K562 (cell line): ENCODE measurements around the gene CSF2RB. TPM values are rescaled to one million over a fixed set of nuclear protein-coding genes. Genes with fewer than 3 reads are reported as not detected.

Source experiments
- ATAC-seq: fragments of 200-7000 bp; cut with Tn5 transposase; 3 replicates; pipeline ENCODE4 v1.9.1; 2020; ENCODE audit warnings: moderate library complexity
- BruUV-seq: library from RNA; stranded (reverse); fragments of 400-500 nt; replicated peaks from 2 replicates; lab custom pipeline; 2021; lab: Mats Ljungman, UMichigan
- CTCF ChIA-PET: fragments of 300-600 bp; formaldehyde crosslinking; extraction: SDS; loops from one replicate; lab custom pipeline; 2021; ENCODE audit warnings: low intra/inter-chr PET ratio; lab: Yijun Ruan, JAX
- POLR2A ChIA-PET: fragments of 300-600, 350-650 bp; sonication (Branson Sonifier 250); formaldehyde crosslinking; extraction: SDS; loops from one replicate; lab custom pipeline; 2021; ENCODE audit warnings: antibody characterized with exemption, inconsistent platforms; lab: Yijun Ruan, JAX
- DNase-seq, 4 experiments: peaks; one replicate each; pipeline versions ENCODE4 v3.0.0 to v3.0.0-alpha.2; 2011 to 2018; ENCODE audit warnings: low spot score in 3 of 4, mixed read lengths in 3 of 4; ENCODE audit errors: extremely low read depth in 1 of 4
- FAIRE-seq: peaks from 2 replicates; lab custom pipeline; 2011; peaks lifted over from hg19 to GRCh38; lab: Jason Lieb, UNC
- H2AFZ ChIP-seq: 2 replicates; pipeline ENCODE4 v1.6.0; 2011; ENCODE audit warnings: low read depth, low read length, control low read depth, inconsistent platforms
- H3K27ac ChIP-seq: fragments of 200-600 bp; 3 replicates; pipeline ENCODE4 v1.8.0; 2011; ENCODE audit warnings: low read depth, mild to moderate bottlenecking, control low read depth, inconsistent platforms, low read length, moderate library complexity, mixed read lengths; ENCODE audit errors: extremely low read depth
- H3K27me3 ChIP-seq, 2 experiments: fragments of 300-600 bp in 1 of 2; 2 replicates in 1 of 2; 3 replicates in 1 of 2; pipeline versions ENCODE4 v1.6.0 to v1.8.0; 2011; ENCODE audit warnings: inconsistent platforms in 2 of 2, low read length in 2 of 2, mild to moderate bottlenecking in 1 of 2, mixed read lengths in 1 of 2, moderate library complexity in 1 of 2; ENCODE audit not compliant: control insufficient read depth in 2 of 2, insufficient read depth in 2 of 2
- H3K36me3 ChIP-seq: fragments of 300-600 bp; 3 replicates; pipeline ENCODE4 v1.8.0; 2011; ENCODE audit warnings: mild to moderate bottlenecking, low read length, inconsistent platforms; ENCODE audit not compliant: control insufficient read depth, insufficient read depth
- H3K4me1 ChIP-seq, 2 experiments: fragments of 200-600 bp in 1 of 2; replicated peaks in 1 of 2; 2 replicates in 1 of 2; 3 replicates in 1 of 2; pipeline versions ENCODE4 v1.5.1 to v1.8.0; 2011; ENCODE audit warnings: inconsistent platforms in 2 of 2, low read length in 2 of 2, mild to moderate bottlenecking in 1 of 2, mixed read lengths in 1 of 2, moderate library complexity in 1 of 2; ENCODE audit not compliant: control insufficient read depth in 2 of 2, insufficient read depth in 2 of 2
- H3K4me2 ChIP-seq: 2 replicates; pipeline ENCODE4 v1.6.1; 2011; ENCODE audit warnings: low read length, control low read depth, inconsistent platforms, mixed read lengths; ENCODE audit not compliant: insufficient read depth
- H3K4me3 ChIP-seq: fragments of 200-600 bp; sonication (generic), shearing (Covaris generic); 2 replicates; pipeline ENCODE4 v1.5.1; 2016; ENCODE audit warnings: control low read depth, inconsistent platforms
- H3K79me2 ChIP-seq: fragments of 200-600 bp; 3 replicates; pipeline ENCODE4 v1.8.0; 2011; ENCODE audit warnings: low read length, inconsistent platforms; ENCODE audit not compliant: control insufficient read depth, insufficient read depth
- H3K9ac ChIP-seq, 2 experiments: 2 replicates each; pipeline versions ENCODE4 v1.6.0 to v1.6.1; 2011; ENCODE audit warnings: low read depth in 2 of 2, low read length in 2 of 2, control low read depth in 1 of 2, inconsistent platforms in 1 of 2, mild to moderate bottlenecking in 1 of 2, mixed read lengths in 1 of 2; ENCODE audit not compliant: insufficient read depth in 1 of 2
- H3K9me1 ChIP-seq: one replicate; pipeline ENCODE4 v1.6.0; 2011; ENCODE audit warnings: inconsistent platforms, mild to moderate bottlenecking, low read length, moderate library complexity; ENCODE audit not compliant: control insufficient read depth, insufficient read depth
- H3K9me3 ChIP-seq: replicated peaks from 2 replicates; pipeline ENCODE4 v1.5.1; 2011; ENCODE audit warnings: low read depth, low read length, inconsistent platforms; ENCODE audit not compliant: control insufficient read depth, insufficient read depth
- H4K20me1 ChIP-seq: replicated peaks from 2 replicates; pipeline ENCODE4 v1.6.1; 2011; ENCODE audit warnings: low read length, inconsistent platforms, mixed read lengths; ENCODE audit not compliant: control insufficient read depth, insufficient read depth
- CREB1 ChIP-seq, 2 experiments: sonication (generic) in 1 of 2; formaldehyde crosslinking in 1 of 2; IDR thresholded peaks; 2 replicates each; pipeline versions ENCODE4 v1.6.1 to v1.8.0; 2012 to 2022; ENCODE audit warnings: inconsistent platforms in 1 of 2, mild to moderate bottlenecking in 1 of 2, missing genetic modification reagents in 1 of 2, moderate library complexity in 1 of 2
- JUNB ChIP-seq: fragments of 450-650 bp; formaldehyde crosslinking; conservative IDR thresholded peaks from 2 replicates; pipeline ENCODE4 v1.4.0; 2020; ENCODE audit warnings: mild to moderate bottlenecking
- RUNX1 ChIP-seq: sonication (generic); IDR thresholded peaks from 2 replicates; pipeline ENCODE4 v1.6.1; 2016; ENCODE audit warnings: antibody characterized with exemption, low read depth
- TFAP4 ChIP-seq: sonication (generic); formaldehyde crosslinking; IDR thresholded peaks from 2 replicates; pipeline ENCODE4 v1.8.0; 2022; ENCODE audit warnings: missing genetic modification reagents, mild to moderate bottlenecking, moderate library complexity, borderline replicate concordance
- ZNF12 ChIP-seq: sonication (generic); formaldehyde crosslinking; IDR thresholded peaks from 2 replicates; pipeline ENCODE4 v1.4.0; 2020; ENCODE audit warnings: mild to moderate bottlenecking, missing genetic modification reagents
- ZNF143 ChIP-seq: sonication (generic); formaldehyde crosslinking; IDR thresholded peaks from 2 replicates; pipeline ENCODE4 v1.9.0; 2022; ENCODE audit warnings: mild to moderate bottlenecking, missing genetic modification reagents
- ZNF3 ChIP-seq: fragments of 250-450 bp; sonication (Bioruptor Pico); IDR thresholded peaks from 2 replicates; pipeline ENCODE4 v1.5.0; 2021; ENCODE audit warnings: mild to moderate bottlenecking, moderate library complexity
- ZNF75A ChIP-seq: fragments of 450-650 bp; formaldehyde crosslinking; IDR thresholded peaks from 2 replicates; pipeline ENCODE4 v1.4.0; 2020; ENCODE audit warnings: mild to moderate bottlenecking
- ZNF780A ChIP-seq: fragments of 250-450 bp; sonication (Bioruptor Pico); IDR thresholded peaks from 2 replicates; pipeline ENCODE4 v1.5.0; 2021; ENCODE audit warnings: mild to moderate bottlenecking
- WGBS: fragments of 100-300 bp; shearing (Covaris generic); methylation state at CpG from one replicate; pipeline ENCODE4 v1.1.6; 2016; ENCODE audit warnings: low coverage, mixed read lengths; ENCODE audit not compliant: insufficient coverage; ENCODE audit errors: missing lambda C conversion rate; 5-methylcytosine and 5-hydroxymethylcytosine counted together
- in situ Hi-C: fragments of 300-500 bp; cut with MboI; formaldehyde crosslinking; loops from 4 replicates; pipeline ENCODE4 v1.15.0; 2018; ENCODE audit warnings: inconsistent platforms, mixed read lengths
- intact Hi-C: fragments of 100-400 bp; cut with micrococcal nuclease; formaldehyde crosslinking; loops from 2 replicates; pipeline ENCODE4 v1.14.2; 2022
- polyA plus RNA-seq, 8 experiments: library from polyadenylated mRNA; depleted of rRNA in 4 of 8; stranded (reverse) in 5 of 8; unstranded in 3 of 8; fragments of >200 nt; fragmentation: Nextera tagmentation in 2 of 8; fragmentation: Illumina TruSeq in 1 of 8; extraction: Ambion mirVana in 2 of 8; extraction: Trizol in 1 of 8; gene quantifications; 2 replicates each; pipeline versions ENCODE4 v1.2.1 to v1.2.3, GENCODE V29; 2011 to 2014; ENCODE audit warnings: inconsistent platforms in 1 of 8, missing spikeins in 1 of 8
- total RNA-seq, 7 experiments: library from RNA; depleted of rRNA in 6 of 7; stranded (reverse); fragments of >200 nt in 6 of 7; fragmentation: Illumina TruSeq in 2 of 7; extraction: Trizol in 2 of 7; gene quantifications; 2 replicates each; pipeline versions ENCODE4 v1.2.1 to v1.2.3, GENCODE V29; 2011 to 2021; ENCODE audit warnings: low replicate concordance in 1 of 7
- TF ChIP-seq, protein P1 (sequence below): fragments of 450-650 bp; IDR thresholded peaks from 2 replicates; pipeline ENCODE4 v1.6.1; 2016; ENCODE audit warnings: missing biosample characterization, missing genetic modification characterization

CSF2RB gene
- total and polyA plus RNA-seq, 9 of the 15 experiments (the other 6 are each of a cell fraction or from before 2014, with no cell fraction given), result 0.04 to 1.0 (median 0.36) TPM

DNA sequence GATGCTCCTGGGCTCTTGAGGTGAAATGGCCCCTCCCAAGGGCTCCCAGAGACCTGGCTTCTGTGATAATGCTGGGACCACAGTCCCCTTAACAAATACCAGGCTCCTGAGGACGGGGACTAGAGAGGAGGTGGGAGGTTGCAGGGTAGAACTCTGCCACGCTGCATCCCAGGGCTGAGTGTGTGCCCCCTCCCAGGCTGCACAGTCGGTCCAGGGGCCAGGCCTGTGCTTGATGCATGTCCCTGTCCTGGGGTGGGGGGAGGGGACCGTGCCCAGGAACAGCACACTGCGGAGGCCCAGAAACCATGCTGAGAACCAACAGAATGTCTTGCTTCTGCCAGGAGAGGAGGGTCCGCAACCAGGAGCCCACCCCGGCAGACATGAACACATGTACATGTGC, 9.3 kb downstream of the CSF2RB start (continued):
- TF ChIP-seq TFAP4 (no peak), ZNF780A (CRISPR knock-in tag) (no peak), RUNX1 (no peak), ZNF143 (CRISPR knock-in tag) (no peak), CREB1 (IDR thresholded peaks at IDR 0.05) (no peak), CREB1 (CRISPR knock-in tag; IDR thresholded peaks at IDR 0.05) (no peak)
- TF ChIP-seq, all 486 proteins: peak for 0

DNA sequence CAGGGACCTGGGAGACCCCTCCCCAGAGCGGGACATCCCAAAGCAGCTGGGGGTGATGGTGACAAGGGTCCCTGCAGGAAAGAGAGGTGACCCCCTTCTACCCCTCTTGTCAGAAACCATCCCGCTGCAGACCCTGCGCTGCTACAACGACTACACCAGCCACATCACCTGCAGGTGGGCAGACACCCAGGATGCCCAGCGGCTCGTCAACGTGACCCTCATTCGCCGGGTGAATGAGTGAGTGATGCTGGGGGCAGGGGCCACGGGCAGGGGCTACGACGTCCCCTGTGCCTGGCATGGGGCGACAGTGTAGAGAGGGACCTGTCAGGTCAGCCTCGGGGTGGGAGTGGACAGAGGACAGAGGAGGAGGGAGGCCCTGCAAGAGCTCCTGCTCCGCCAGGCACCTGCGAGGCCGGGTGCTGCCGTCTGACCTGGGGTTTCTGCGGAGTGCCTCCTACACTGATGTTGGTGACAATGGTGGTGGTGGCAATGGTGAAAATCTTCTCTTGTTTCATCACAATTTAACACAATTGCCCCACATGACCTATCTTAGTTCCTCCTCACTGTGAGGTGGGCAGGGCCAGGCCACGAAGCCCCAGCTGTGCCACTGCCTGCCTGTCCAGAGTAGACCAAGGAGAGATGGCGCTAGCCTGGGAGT, 9.8 kb downstream of the CSF2RB start:
- Histone ChIP-seq H3K36me3 (no peaks in the 10 kb centered on the region), H2AFZ (no peak overlapping the region), H3K27me3 (peaks cover 0 to 50% of the 10 kb centered on the region in 2 experiments; a peak in 3 of 5 replicates), H3K9me1 (peaks cover 2% of the 10 kb centered on the region), H3K27ac (no peak overlapping the region), H3K4me1 (peaks cover 0 to 14% of the 10 kb centered on the region in 2 experiments; a peak in 2 of 5 replicates), H3K9ac (no peak overlapping the region), H4K20me1 (no peaks in the 10 kb centered on the region), H3K79me2 (no peaks in the 10 kb centered on the region), H3K9me3 (no peaks in the 10 kb centered on the region), H3K4me3 (no peak overlapping the region), H3K4me2 (no peak overlapping the region)
- in situ Hi-C loops, result no loop called here
- FAIRE-seq (no peak), ATAC-seq (no peak), DNase-seq (no peak)
- ChIA-PET POLR2A (no interaction called here), CTCF (no interaction called here)
- intact Hi-C loops, result no loop called here
- no TSS peak for BruUV-seq
- WGBS, result 8% methylated on average over 11 of the region's 21 CpGs
- TF ChIP-seq ZNF75A (CRISPR knock-in tag) (no peak), ZNF3 (CRISPR knock-in tag) (no peak), ZNF12 (no peak), JUNB (CRISPR knock-in tag) (no peak)
- TF ChIP-seq, protein P1, sequence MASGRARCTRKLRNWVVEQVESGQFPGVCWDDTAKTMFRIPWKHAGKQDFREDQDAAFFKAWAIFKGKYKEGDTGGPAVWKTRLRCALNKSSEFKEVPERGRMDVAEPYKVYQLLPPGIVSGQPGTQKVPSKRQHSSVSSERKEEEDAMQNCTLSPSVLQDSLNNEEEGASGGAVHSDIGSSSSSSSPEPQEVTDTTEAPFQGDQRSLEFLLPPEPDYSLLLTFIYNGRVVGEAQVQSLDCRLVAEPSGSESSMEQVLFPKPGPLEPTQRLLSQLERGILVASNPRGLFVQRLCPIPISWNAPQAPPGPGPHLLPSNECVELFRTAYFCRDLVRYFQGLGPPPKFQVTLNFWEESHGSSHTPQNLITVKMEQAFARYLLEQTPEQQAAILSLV (tag), result no peak
